Stimulated activated CD4-positive, alpha-beta T cell treated with anti-CD3 and anti-CD28 coated beads, Interleukin-15, amount 100 ng/mL, for 24 hours (primary cell): ENCODE results near the gene ZNF672.
"Not testable (repeated sequence)": the region's sequence is repeated elsewhere in the genome, so short reads cannot be mapped to it uniquely, and the experiment has no call there.

Source experiments
- DNase-seq: peaks from one replicate; pipeline ENCODE4 v3.0.0-alpha.2; 2020

ZNF672 gene

DNA sequence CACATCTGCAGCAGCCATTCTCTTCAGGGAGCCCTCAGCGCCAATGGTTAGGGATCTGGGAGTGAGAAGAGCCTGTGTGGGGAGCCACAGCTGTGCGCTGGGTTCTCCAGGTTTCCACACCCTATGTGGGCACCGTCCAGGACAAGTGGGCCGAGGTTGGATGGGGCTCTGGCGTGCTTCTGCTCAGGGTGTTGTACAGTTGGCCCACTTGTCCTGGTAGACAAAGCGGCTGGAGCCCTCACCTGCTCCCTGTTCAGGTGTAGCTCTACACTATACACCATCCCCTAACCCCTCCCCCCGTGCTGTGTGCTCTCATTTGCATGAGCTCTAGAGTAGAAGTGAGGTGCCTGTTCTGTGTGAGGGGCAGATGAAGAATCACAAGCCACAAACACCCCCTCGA lies 24.5 kb upstream of the ZNF672 start:
- DNase-seq = no peak

DNA sequence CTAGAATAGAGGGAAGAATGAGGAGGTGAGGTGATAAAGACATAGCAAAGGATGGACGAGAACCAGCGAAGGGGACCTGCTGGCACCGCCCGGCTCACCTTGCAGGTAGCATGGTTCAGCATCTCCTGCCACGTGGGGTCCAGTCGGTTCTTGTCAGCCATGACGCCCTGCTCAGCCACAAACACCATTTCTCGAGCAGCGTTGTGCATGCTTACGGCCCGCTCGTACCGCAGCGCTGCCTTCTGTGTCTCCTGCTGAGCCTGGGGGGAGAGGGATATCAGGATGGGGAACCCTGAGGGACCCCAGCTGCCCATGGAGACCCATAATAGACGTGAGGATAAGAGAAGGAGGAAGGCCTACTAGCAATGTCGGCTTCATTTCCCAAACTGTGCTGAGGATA lies 23.7 kb upstream of the ZNF672 start:
- DNase-seq = no peak

DNA sequence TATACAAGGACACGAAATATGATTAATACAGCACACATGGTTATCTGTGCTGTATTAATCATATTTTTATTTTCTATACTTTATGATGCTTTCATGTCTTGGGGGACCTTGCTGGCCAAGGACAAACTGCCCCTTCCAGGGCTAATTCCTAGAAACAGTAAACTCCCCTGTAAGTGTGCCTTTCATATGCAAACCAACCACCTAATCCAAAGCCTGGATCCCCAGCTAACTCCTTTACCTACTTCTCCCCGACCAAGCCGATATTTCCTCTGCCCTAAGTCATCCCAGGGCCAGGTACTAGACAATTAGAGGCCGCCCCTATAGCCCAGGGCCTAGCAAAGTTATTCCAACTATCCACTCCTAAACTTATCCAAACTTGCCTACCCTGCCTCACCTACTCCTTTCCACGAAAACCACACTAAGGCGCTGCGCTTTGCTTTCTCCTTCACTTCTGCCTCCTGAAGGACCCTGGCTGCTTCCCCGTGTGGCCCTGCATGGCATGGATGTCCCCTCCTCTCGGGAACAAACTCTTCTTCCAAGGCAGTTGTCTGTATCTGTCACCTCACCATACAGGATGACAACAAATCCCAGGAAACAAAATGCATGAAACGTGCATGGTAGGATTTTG lies 22.5 kb upstream of the ZNF672 start:
- DNase-seq = no peak

DNA sequence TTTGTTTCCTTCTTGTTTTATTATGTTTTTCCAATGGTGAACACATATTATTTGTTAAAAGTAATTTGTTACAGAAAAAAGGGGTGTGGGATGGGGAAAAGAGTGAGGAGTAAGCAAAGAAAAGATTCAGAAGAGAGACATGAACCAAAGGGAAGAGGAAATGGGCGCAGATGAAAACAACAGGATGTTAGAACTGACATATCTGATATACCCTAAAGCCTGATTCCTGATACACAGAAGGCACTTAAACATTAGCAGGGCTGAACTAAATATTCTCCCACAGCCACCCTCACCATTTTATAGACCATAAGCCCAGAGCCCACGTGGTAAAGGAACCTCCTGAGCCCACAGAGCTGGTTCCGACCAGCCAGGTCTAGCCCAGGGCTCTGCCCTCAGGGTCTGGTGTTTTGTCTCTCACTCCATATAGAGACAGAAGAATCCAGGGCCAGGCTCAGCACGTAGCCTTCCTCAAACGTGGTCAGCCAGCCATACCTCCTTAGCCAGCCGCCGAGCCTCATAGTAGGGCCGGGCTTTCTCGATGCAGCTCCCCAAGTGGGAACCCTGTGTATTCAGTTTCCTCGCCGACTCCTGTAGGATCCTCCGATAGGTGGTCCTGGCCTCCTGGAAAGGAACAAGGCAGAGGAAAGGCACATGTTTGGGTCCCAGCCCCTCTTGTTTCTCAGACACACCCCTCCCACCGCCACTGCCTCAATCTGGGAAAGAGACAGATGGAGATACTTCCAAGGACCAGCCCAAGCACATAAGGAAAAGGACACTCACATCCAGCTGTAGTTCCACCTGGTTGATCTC lies 21.8 kb upstream of the ZNF672 start:
- no peak for DNase-seq

DNA sequence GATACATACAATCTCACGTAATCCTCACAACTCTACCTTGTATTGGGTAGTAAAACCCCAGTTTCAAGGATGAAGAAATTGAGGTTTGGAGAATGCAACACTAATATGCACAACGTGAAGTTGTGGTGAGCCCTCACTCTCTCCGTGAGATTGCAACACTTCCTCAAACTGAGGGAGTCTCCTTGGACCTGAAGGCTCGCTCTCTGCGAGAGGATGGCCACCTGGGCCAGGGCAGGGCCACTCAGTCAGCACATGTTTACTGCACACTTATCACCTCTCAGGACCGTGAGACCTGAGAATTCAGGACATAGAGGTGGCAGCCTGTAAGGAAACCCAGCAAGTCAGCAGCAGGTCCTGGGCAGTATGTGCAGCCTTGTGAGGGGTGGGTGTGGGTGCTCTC lies 21.0 kb upstream of the ZNF672 start:
- no peak for DNase-seq

DNA sequence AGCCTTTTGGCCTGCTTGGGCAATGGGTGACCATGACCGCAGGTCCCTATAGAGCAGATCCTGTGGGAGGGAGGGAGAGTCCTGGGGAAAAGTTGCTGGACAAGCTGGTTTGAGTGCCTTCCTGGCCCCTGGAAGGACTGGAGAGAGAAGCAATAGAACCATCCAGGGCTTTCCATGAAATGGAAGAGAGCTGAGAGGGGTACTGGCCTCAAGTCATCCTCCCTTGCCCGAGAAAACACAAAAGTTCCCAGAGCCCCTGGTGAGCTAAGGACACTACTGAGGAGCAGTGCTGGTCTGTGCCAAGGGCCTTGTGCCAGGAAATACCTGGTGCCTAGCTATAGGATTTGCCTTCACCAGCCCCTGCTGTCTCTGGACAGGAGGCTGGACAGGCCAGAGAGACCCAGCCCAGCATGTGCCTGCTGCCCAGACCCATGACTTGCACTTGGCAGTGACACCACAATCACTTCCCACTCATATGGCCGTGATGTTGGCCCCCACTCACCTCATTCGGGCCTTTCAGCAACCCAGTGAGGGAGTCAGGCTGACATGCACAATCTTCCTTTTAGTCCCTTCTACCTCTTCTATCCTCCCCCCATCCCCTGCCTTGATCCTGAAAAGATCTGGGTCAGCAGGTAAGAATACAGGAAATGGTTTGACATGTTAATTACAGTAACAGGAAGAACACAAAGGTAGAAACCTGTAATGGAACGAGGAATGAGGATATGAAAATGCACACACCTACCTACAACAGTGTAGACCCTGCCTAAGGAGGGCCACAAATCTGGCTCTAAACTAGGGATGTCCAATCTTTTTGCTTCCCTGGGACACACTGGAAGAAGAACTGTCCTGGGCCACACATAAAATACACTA lies 19.3 kb upstream of the ZNF672 start:
- DNase-seq = no peak

DNA sequence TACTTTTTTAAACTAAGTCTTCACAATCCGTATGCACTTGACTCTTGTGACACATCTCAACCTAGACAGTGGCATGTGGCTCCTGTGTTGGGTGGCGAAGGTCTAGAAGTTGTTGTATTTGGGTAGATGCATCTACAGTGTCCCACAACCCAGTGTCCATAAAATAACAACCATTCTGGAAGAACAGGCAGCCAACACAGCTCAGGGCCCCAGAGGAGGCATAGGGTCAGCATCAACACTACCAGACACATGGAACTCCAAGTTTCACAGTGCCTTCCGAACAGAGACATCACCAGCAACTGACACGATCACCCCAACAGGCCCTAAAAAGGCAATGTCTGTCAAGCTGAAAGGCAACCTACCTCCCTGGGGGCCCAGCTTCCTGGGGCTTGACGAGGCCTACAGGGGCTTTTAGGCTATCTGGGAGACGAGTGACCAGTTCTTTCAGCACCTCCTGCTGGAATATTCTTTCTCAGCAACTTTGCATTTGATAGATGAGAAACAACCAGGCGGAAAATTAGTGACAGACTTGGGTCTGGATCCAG lies 17.9 kb upstream of the ZNF672 start:
- DNase-seq = no peak

DNA sequence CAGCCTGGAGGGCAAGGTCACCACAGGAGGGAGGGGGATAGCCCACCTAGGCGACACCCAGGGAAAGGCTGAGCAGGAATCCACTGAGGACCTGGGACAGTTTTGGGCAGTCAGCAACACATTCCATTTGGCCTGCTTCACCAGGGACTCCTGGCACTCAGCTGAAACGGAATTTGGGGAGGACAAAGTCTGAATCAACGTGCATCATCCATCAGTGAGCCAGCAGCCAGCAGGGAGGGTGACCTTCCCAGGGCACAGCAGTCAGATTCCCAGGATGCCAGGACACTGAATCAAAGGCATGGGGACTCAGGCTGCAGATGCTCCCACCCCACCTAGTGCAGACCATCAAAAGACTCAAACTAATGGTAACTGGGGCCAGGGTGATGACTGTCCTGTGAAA lies 16.9 kb upstream of the ZNF672 start:
- DNase-seq = no peak

DNA sequence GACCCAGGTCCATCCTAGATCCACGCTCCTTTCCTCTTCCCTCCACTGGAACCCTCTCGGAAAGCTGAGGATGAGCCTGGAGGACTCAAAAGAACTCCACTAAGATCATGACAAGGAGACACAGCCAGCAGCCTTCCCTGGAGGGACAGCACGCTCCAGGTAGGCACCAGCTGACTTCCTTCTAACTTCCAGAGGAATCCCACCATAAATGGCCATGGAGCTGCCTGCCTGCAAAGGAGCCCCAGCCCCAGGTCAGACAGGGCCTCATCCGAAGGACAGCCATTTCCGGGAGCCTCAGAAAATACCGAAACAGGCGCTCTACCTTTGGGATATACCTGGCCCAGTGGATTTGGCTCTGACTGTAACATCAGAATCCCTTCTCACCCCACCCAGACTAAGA lies 16.4 kb upstream of the ZNF672 start:
- DNase-seq = no peak

DNA sequence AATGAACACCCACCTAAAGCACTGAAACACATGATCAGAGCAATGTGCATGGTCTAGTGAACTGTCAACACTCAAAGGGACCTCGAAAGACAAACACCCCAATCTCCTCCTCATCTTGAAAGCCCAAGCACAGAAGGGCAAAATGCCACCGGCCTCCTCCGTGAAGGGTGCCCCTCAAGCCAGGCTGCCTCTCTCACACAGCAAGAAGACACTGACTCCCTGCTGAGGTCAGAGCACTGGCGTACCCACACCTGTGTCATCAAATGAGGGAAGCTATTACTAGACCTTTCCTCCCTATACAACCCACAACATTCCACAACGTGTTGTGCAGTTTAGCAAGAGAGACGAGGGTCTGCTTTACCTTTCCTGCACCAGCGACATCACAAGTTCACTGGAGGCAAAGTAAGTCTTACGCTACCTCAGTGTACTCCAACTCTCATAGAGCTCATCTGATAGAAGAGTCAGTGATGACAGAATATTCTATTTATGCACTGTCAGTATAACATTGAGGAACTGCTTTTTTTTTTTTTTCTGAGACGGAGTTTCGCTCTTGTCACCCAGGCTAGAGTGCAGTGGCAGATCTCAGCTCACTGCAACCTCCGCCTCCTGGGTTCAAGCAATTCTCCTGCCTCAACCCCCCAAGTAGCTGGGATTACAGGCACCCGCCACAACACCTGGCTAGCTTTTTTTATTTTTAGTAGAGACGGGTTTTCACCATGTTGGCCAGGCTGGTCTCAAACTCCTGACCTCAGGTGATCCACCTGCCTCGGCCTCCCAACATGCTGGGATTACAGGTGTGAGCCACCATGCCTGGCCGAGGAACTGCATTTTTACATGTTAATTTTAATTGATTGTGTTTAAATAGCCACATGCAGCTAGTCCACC lies 15.6 kb upstream of the ZNF672 start:
- DNase-seq = no peak

DNA sequence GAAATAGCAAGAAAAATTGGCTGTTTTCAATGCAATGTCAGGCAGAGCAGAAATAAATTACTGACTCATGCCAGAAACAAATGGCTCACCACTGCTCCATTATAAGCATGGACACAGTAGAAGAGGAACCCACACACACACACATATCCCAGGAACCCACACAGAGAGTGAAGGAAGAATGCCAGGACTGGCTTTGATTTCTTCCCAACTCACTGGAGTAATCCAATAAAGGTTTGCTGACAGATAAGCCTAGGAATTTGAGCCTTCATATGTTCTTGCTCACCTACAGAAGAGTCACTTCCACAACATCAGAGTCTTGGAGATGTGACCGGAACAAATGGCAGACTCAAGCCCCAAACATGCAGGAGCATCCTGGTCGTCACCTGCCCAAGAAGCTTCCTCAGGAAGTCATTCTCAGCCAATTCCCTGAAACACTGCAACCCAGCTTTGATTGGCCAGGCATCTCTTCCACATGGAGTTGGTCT lies 14.5 kb upstream of the ZNF672 start:
- no peak for DNase-seq

DNA sequence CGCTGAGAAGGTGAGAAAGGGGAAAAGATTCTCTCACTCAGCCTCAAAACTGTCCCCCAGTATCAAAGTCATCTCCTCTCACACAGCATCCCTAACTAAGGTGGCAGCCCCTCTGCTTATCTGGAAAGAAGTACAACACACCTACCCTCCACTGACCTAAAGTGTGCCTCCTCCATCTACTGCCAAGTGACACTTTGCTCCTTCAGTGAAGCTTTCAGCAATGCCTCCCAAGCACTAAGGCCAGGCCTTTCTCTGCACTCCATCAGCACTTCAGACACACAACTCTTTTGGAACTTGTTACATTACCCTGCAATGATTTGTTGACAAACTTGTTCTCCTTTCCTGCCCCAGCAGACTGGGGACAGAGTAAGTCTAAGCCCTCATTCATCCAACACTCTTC lies 13.7 kb upstream of the ZNF672 start:
- DNase-seq = no peak

DNA sequence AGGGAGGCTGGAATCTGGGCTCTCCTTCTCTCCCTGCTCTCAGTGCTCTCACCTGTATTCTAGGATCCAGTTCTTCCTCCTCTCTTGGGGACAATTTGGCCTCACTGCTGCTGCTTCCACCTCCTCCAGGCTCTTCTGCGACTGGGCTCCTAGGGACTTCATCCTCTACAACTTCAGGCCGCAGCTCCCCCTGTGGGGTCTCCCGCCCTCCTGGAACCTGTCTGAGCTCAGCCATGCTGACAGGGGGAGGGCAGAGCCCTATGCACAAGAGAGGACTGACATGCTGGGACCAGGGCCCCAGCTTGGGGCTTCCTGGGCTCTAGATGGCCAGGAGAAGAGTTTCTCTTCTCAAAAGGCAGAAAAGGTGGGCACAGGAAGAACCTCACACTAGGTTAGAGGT lies 13.3 kb upstream of the ZNF672 start:
- DNase-seq = no peak

DNA sequence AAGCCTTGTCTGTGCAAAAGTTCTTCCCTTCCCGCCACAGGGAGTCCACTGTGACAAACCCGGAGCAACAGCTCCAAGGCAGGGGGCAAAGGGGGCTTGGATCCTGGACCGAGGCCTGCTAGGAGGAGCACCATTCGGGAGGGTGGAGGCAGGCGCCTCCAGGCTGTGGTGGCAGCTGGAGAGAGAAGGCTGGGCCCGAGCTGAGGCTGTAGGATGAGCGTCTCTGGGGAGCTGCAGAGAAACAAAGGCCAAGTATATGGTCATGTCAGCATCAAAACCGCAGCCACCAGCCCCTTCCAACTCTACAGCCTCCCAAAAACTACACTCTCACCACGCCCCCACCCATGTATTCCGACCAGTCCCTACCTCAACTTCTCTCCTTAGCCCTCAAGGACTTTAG lies 12.9 kb upstream of the ZNF672 start:
- DNase-seq = no peak

DNA sequence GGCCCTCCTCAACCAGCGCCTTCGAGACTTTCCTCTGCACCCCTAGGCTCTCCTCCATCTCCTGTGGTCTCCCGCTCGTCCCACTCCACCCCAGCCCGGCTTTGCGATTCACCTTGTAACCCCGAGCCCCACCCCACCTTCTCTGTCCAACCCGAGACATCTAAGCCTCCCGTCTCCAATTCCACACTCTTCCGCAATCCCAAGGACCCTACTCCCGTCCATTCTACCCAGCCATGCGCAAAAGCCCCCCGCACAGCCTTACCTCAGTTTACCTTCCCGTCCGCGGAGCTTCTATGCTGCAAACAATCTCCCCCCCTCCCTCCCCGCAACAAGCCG lies 12.5 kb upstream of the ZNF672 start:
- DNase-seq = no peak

DNA sequence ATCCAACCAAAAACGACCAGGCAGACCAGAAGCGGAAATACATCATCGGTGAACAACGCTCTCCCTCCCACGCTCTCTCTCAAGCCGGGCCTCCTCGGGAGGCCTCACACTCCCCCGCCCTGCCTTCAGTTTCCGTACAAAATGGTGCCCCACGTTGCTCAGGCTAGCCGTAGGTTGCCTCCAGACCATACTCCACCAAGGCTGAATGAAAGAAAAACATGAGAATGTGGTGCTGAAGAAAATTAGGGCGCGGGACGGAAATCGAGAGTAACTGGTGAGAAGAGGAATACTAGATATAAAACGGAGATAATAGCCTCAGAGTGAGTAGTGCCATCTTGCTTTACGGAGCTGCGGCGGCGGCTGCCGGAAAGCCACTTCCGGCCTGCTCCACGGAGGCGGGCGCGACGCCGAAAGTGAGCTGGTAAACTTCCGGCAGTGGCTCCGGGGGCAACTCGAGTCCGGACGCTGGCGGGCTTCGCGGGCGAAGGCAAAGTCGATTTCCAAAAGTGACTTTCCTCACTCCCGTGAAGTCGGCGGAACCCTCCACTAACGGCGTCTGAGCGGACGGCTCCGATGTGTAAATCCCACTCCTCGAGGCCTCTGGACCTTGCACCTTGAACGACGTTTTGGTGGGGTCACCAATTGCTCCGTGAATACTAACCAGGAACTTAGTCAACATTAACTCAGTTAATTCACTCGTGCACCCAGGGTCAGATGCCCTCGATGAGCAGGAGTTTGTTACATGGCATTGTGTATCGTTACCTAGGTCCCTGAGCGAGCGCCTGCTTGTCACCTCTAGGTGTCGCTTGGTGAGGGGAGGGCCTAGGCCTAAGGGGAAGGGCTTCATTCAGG lies 11.9 kb upstream of the ZNF672 start, which contains the start of gene SH3BP5L:
Gene SH3BP5L, minus strand, starts transcription at position 7 of the 852 bp plus-strand sequence. CDS start 980 bp downstream, outside the sequence.
- peak; percentile 91 for DNase-seq

DNA sequence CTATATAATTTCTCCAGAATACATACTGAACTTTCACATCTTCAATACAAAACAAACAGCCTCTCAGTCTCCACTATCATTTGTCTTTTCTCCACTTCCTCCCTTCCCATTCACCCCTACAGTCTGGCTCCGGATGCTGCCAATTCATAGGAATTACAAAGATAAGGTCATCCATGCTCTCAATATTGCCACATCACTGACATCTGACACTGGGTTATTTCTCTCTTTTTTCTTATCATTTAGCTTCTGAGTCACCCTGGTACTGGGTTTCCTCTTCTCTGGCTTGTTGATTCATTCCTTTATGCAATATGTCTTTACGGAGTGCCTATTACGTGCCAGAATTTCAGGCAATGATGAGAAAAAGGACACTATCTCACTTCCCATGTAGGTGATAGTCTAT lies 9.2 kb upstream of the ZNF672 start:
- DNase-seq = no peak

DNA sequence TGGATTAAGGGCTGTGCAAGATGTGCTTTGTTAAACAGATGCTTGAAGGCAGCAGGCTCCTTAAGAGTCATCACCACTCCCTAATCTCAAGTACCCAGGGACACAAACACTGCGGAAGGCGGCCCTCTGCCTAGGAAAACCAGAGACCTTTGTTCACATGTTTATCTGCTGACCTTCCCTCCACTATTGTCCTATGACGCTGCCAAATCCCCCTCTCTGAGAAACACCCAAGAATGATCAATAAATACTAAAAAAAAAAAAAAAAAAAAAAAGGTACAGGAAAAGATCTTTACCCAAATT lies 7.4 kb upstream of the ZNF672 start:
- DNase-seq = not testable (repeated sequence)

DNA sequence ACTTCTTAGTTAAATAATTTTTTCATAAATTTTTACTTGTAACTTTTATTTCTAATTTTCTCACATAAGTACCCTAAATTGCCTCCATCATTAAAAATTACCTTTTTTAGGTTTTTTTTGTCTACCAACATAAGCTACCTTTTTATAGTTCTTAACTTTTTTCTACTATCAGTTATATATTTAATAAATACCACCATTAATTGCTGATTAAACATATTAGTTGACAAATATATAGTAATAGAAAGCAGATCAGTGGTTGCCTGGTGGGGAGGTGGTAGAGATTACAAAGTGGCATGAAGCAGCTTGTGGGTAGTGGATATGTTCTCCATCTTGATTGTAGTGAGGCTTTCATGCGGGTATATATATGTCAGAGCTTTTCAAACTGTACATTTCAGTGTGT lies 6.2 kb upstream of the ZNF672 start:
- DNase-seq = no peak

DNA sequence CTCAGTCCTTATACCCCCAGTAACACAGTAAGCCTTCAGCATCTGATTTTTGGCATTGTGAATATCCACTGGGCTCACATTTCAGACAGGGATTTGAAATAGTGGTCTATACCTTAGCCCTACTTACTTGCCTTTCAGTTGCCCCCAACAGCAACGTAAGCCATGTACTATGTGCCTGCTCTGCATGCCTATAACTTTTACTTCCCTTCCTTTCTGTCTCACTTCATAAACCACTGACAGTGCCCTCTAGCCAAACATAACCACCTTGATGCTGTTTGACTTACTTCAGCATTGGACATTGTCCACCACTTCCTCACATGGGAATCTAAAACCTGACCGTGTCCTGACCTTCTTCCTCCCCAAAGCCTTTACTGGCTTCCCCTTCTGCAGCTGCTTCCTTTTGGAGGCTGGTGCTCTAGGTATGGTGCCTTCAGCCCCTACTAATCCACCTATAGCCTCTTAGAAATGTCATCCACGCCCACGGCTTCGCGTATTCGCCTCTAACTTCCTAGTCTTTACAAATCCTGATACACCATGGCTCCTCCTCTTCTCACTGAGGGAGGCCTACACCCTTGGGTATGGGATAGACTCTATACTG lies 3.6 kb upstream of the ZNF672 start:
- DNase-seq = no peak
